Esophagus squamous epithelium (tissue), 5 donors: ENCODE results near the gene RHOBTB1. TPM values are rescaled to one million over a fixed set of nuclear protein-coding genes. Genes with fewer than 3 reads are reported as not detected.

Source experiments
- DNase-seq: peaks from one replicate; lab custom pipeline; 2025; lab: John Stamatoyannopoulos, UW
- H3K27ac ChIP-seq, 4 donors: fragments of 200-600 bp; sonication (generic); one replicate each; pipeline ENCODE4 v1.5.1; 2016 to 2019; ENCODE audit warnings: mild to moderate bottlenecking in 1 of 4
- H3K27me3 ChIP-seq, 4 donors: fragments of 200-600 bp; sonication (generic); 1 replicate in 3 of 4; 2 replicates in 1 of 4; pipeline versions ENCODE4 v1.5.1 to v1.6.0; 2017 to 2021; ENCODE audit warnings: antibody characterized with exemption in 1 of 4
- H3K36me3 ChIP-seq, 3 donors: fragments of 200-600 bp; sonication (generic); one replicate each; pipeline ENCODE4 v1.5.1; 2016 to 2019
- H3K4me1 ChIP-seq, 3 donors: fragments of 200-600 bp; sonication (generic); one replicate each; pipeline ENCODE4 v1.5.1; 2017 to 2019
- H3K4me3 ChIP-seq, 4 donors: fragments of 200-600 bp; sonication (generic); 1 replicate in 3 of 4; 2 replicates in 1 of 4; pipeline ENCODE4 v1.5.1; 2016 to 2019; ENCODE audit warnings: mild to moderate bottlenecking in 2 of 4, moderate library complexity in 1 of 4
- H3K9me3 ChIP-seq, 3 donors: fragments of 200-600 bp; sonication (generic); one replicate each; pipeline ENCODE4 v1.5.1; 2016 to 2019
- CTCF ChIP-seq, 6 experiments: fragments of 450-650 bp in 4 of 6; fragments of 200-600 bp in 2 of 6; sonication (generic) in 2 of 6; IDR thresholded peaks; one replicate each; pipeline ENCODE4 v1.5.1; 2016 to 2019; ENCODE audit warnings: antibody characterized with exemption in 6 of 6, mild to moderate bottlenecking in 4 of 6, moderate library complexity in 4 of 6
- POLR2A ChIP-seq, 4 donors: fragments of 450-650 bp; IDR thresholded peaks; one replicate each; pipeline ENCODE4 v1.6.1; 2017; ENCODE audit warnings: antibody characterized with exemption in 4 of 4, mild to moderate bottlenecking in 4 of 4, moderate library complexity in 3 of 4
- WGBS, 2 donors: methylation state at CpG; one replicate each; pipeline ENCODE4 v1.1.5; 2018; 5-methylcytosine and 5-hydroxymethylcytosine counted together
- intact Hi-C: fragments of 100-400 bp; cut with DNase I; formaldehyde crosslinking; loops from one replicate; pipeline ENCODE4 v1.15.0; 2022
- total RNA-seq, 4 donors: library from RNA; depleted of rRNA; stranded (reverse); fragments of >200 nt; gene quantifications; one replicate each; pipeline ENCODE4 v1.1.0, GENCODE V29; 2016
- donor health status: DM: yes; HTN: yes; CAD: no.

Gene RHOBTB1
- total RNA-seq, 4 donors from 2014 or later: 0.11 to 3.4 (median 1.4) TPM

- WGBS, 2 donors: 57 to 62% methylated on average over 6 of the region's 6 CpGs
- Histone ChIP-seq H3K9me3 (no peaks in the 10 kb centered on the region), H3K4me1 (no peaks in the 10 kb centered on the region), H3K36me3 (no peaks in the 10 kb centered on the region), H3K4me3 (no peak overlapping the region), H3K27ac (no peak overlapping the region), H3K27me3 (no peaks in the 10 kb centered on the region)
- intact Hi-C loops: no loop called here
- DNase-seq: no peak
- no peak for TF ChIP-seq CTCF (IDR thresholded peaks at IDR 0.05)
- TF ChIP-seq POLR2A (IDR thresholded peaks at IDR 0.05): no peak
These were observed 9.5 kb downstream of the RHOBTB1 start for GRCh38 chr10:60934215-60935175.

GRCh38 chr10:60932756-60933155, 11.2 kb downstream of the RHOBTB1 start:
- no peak for DNase-seq
- no peaks in the 10 kb centered on the region for H3K9me3 ChIP-seq
- 81 to 83% methylated on average over 4 of the region's 4 CpGs for WGBS, 2 donors
- no peak for TF ChIP-seq POLR2A (IDR thresholded peaks at IDR 0.05)
- no peak for TF ChIP-seq CTCF (IDR thresholded peaks at IDR 0.05)
- no peak overlapping the region for H3K27ac ChIP-seq
- no peaks in the 10 kb centered on the region for H3K4me1 ChIP-seq
- H3K4me3 ChIP-seq: no peak overlapping the region
- intact Hi-C loops: no loop called here
- H3K27me3 ChIP-seq: no peaks in the 10 kb centered on the region
- H3K36me3 ChIP-seq: no peaks in the 10 kb centered on the region

- no peak for DNase-seq
- no peak for TF ChIP-seq CTCF (IDR thresholded peaks at IDR 0.05)
- no peak for TF ChIP-seq POLR2A (IDR thresholded peaks at IDR 0.05)
- Histone ChIP-seq H3K36me3 (no peaks in the 10 kb centered on the region), H3K27ac (no peak overlapping the region), H3K27me3 (no peaks in the 10 kb centered on the region), H3K9me3 (no peaks in the 10 kb centered on the region), H3K4me3 (no peak overlapping the region), H3K4me1 (no peaks in the 10 kb centered on the region)
- WGBS, 2 donors: 72 to 81% methylated on average over 3 of the region's 3 CpGs
- intact Hi-C loops: no loop called here
These were observed 13.7 kb downstream of the RHOBTB1 start for GRCh38 chr10:60930237-60930636.

- H3K27ac ChIP-seq: no peak overlapping the region
These were observed 22.4 kb downstream of the RHOBTB1 start for GRCh38 chr10:60921633-60922032.

More at GRCh38 chr10:60921633-60922032, 22.4 kb downstream of the RHOBTB1 start:
- H3K9me3 ChIP-seq: no peaks in the 10 kb centered on the region
- H3K4me1 ChIP-seq: no peaks in the 10 kb centered on the region
- H3K36me3 ChIP-seq: no peaks in the 10 kb centered on the region
- no peaks in the 10 kb centered on the region for H3K27me3 ChIP-seq
- WGBS, 2 donors: 47 to 58% methylated on average over 2 of the region's 2 CpGs
- H3K4me3 ChIP-seq: no peak overlapping the region
- DNase-seq: no peak
- intact Hi-C loops: no loop called here
- TF ChIP-seq POLR2A (IDR thresholded peaks at IDR 0.05) (no peak), CTCF (IDR thresholded peaks at IDR 0.05) (no peak)
